Neural cell (in vitro differentiated cells): ENCODE data around the gene ATP2A2. TPM values are rescaled to one million over a fixed set of nuclear protein-coding genes. Genes with fewer than 3 reads are reported as not detected.
"Not testable (repeated sequence)": the region's sequence is repeated elsewhere in the genome, so short reads cannot be mapped to it uniquely, and the experiment has no call there.

Experiments used
- H2AFZ ChIP-seq: fragments of 200-600, 300-800 bp; sonication (generic), shearing (Covaris generic); 2 replicates; pipeline ENCODE4 v1.6.0; 2014; ENCODE audit warnings: low read depth, mild to moderate bottlenecking, antibody characterized with exemption, low read length, moderate library complexity
- H3F3A ChIP-seq: fragments of 200-600 bp; shearing (Covaris generic); 2 replicates; pipeline ENCODE4 v1.6.1; 2016; ENCODE audit warnings: mild to moderate bottlenecking, moderate library complexity, mixed read lengths, antibody characterized with exemption, low read length; ENCODE audit not compliant: insufficient read depth, poor library complexity, severe bottlenecking
- H3K27ac ChIP-seq: fragments of 200-600, 300-800 bp; sonication (generic), shearing (Covaris generic); 2 replicates; pipeline ENCODE4 v1.5.1; 2014; ENCODE audit warnings: mild to moderate bottlenecking, low read length, moderate library complexity
- H3K27me3 ChIP-seq: fragments of 300-800, 200-600 bp; sonication (generic), shearing (Covaris generic); 2 replicates; pipeline ENCODE4 v1.6.0; 2014; ENCODE audit warnings: mild to moderate bottlenecking, low read depth, low read length, moderate library complexity; ENCODE audit not compliant: insufficient read depth
- H3K36me3 ChIP-seq: fragments of 300-800, 200-600 bp; sonication (generic), shearing (Covaris generic); 2 replicates; pipeline ENCODE4 v1.5.1; 2014; ENCODE audit warnings: mild to moderate bottlenecking, antibody characterized with exemption, low read length, moderate library complexity; ENCODE audit not compliant: insufficient read depth
- H3K4me2 ChIP-seq: fragments of 300-800, 200-600 bp; sonication (generic), shearing (Covaris generic); 2 replicates; pipeline ENCODE4 v1.6.0; 2014; ENCODE audit warnings: mild to moderate bottlenecking, low read length
- H3K4me3 ChIP-seq: fragments of 300-800, 200-600 bp; sonication (generic), shearing (Covaris generic); 2 replicates; pipeline ENCODE4 v1.5.1; 2014; ENCODE audit warnings: mild to moderate bottlenecking, low read length, moderate library complexity
- H3K79me2 ChIP-seq: fragments of 200-600 bp; shearing (Covaris generic); replicated peaks from 2 replicates; pipeline ENCODE4 v1.6.0; 2014; ENCODE audit warnings: mild to moderate bottlenecking, low read length, moderate library complexity; ENCODE audit not compliant: insufficient read depth
- H3K9ac ChIP-seq: fragments of 300-800, 200-600 bp; sonication (generic), shearing (Covaris generic); 2 replicates; pipeline ENCODE4 v1.6.1; 2016; ENCODE audit warnings: mild to moderate bottlenecking, low read length, mixed read lengths
- H3K9me2 ChIP-seq: fragments of 200-600 bp; shearing (Covaris generic); 2 replicates; pipeline ENCODE4 v1.6.1; 2016; ENCODE audit warnings: mild to moderate bottlenecking, low read length, mixed read lengths; ENCODE audit not compliant: insufficient read depth
- H3K9me3 ChIP-seq: fragments of 200-600, 300-800 bp; sonication (generic), shearing (Covaris generic); 2 replicates; pipeline ENCODE4 v1.6.1; 2016; ENCODE audit warnings: mild to moderate bottlenecking, mixed run types, low read length, moderate library complexity, mixed read lengths
- H4K20me1 ChIP-seq: fragments of 200-600 bp; shearing (Covaris generic); 2 replicates; pipeline ENCODE4 v1.6.1; 2016; ENCODE audit warnings: mild to moderate bottlenecking, mixed run types; ENCODE audit not compliant: insufficient read depth
- CTCF ChIP-seq: fragments of 450-650 bp; IDR thresholded peaks from 2 replicates; pipeline ENCODE4 v1.5.1; 2014; ENCODE audit warnings: antibody characterized with exemption, mild to moderate bottlenecking, moderate library complexity; ENCODE audit not compliant: poor library complexity, severe bottlenecking
- EZH2 ChIP-seq: fragments of 200-600, 300-800 bp; shearing (Covaris generic), sonication (generic); IDR thresholded peaks from 2 replicates; pipeline ENCODE4 v1.6.1; 2014; ENCODE audit warnings: antibody characterized with exemption, low read length, borderline replicate concordance, mild to moderate bottlenecking; ENCODE audit not compliant: insufficient read depth, poor library complexity, severe bottlenecking
- MXI1 ChIP-seq: fragments of 450-650 bp; conservative IDR thresholded peaks from 2 replicates; pipeline ENCODE4 v1.6.1; 2014; ENCODE audit warnings: antibody characterized with exemption, mild to moderate bottlenecking; ENCODE audit not compliant: poor library complexity, severe bottlenecking
- POLR2AphosphoS5 ChIP-seq: IDR thresholded peaks from 2 replicates; pipeline ENCODE4 v1.6.1; 2012
- RAD21 ChIP-seq: fragments of 450-650 bp; conservative IDR thresholded peaks from 2 replicates; pipeline ENCODE4 v1.6.1; 2014; ENCODE audit warnings: antibody characterized with exemption, mild to moderate bottlenecking, moderate library complexity
- REST ChIP-seq: IDR thresholded peaks from 2 replicates; pipeline ENCODE4 v1.6.1; 2012; ENCODE audit warnings: borderline replicate concordance
- SMC3 ChIP-seq: fragments of 450-650 bp; conservative IDR thresholded peaks from 2 replicates; pipeline ENCODE4 v1.6.1; 2014; ENCODE audit warnings: antibody characterized with exemption, mild to moderate bottlenecking, moderate library complexity; ENCODE audit not compliant: poor library complexity
- TAF1 ChIP-seq: IDR thresholded peaks from 2 replicates; pipeline ENCODE4 v1.6.1; 2012; ENCODE audit warnings: low read depth
- polyA plus RNA-seq: library from polyadenylated mRNA; depleted of rRNA; stranded (reverse); fragments of >200 nt; gene quantifications from 2 replicates; pipeline ENCODE4 v1.2.3, GENCODE V29; 2014

ATP2A2 gene
- polyA plus RNA-seq, 1 donor from 2014 or later, result 49.0 TPM

- H3K9ac ChIP-seq, result no peak overlapping the region
- H3K36me3 ChIP-seq, result no peaks in the 10 kb centered on the region
- H2AFZ ChIP-seq, result no peak overlapping the region
- H4K20me1 ChIP-seq, result no peaks in the 10 kb centered on the region
- H3K9me3 ChIP-seq, result no peaks in the 10 kb centered on the region
- TF ChIP-seq MXI1, result no peak
- no peak for TF ChIP-seq SMC3
- TF ChIP-seq REST, result no peak
- no peak for TF ChIP-seq EZH2
- H3K4me3 ChIP-seq, result no peak overlapping the region
- H3K4me2 ChIP-seq, result no peak overlapping the region
- no peaks in the 10 kb centered on the region for H3K27me3 ChIP-seq
- H3K79me2 ChIP-seq, result no peaks in the 10 kb centered on the region
- H3K9me2 ChIP-seq, result no peaks in the 10 kb centered on the region
- H3F3A ChIP-seq, result no peaks in the 10 kb centered on the region
- H3K27ac ChIP-seq, result no peak overlapping the region
Measured at GRCh38 chr12:110253176-110253575, 27.9 kb upstream of the ATP2A2 start.

- Histone ChIP-seq H3K36me3 (no peaks in the 10 kb centered on the region), H3K4me2 (no peak overlapping the region), H3K27me3 (no peaks in the 10 kb centered on the region), H3F3A (no peaks in the 10 kb centered on the region), H3K27ac (no peak overlapping the region), H3K9me2 (no peaks in the 10 kb centered on the region), H3K9ac (no peak overlapping the region), H3K4me3 (no peak overlapping the region), H2AFZ (no peak overlapping the region), H3K9me3 (no peaks in the 10 kb centered on the region), H4K20me1 (no peaks in the 10 kb centered on the region), H3K79me2 (no peaks in the 10 kb centered on the region)
- TF ChIP-seq TAF1 (no peak), MXI1 (no peak), REST (no peak), CTCF (no peak), RAD21 (no peak), POLR2AphosphoS5 (no peak)
Measured at GRCh38 chr12:110254971-110255540, 26.0 kb upstream of the ATP2A2 start.

GRCh38 chr12:110255890-110256456 is 25.1 kb upstream of the ATP2A2 start:
- not testable (repeated sequence) for H3K36me3 ChIP-seq, H3K27me3 ChIP-seq, H3K4me2 ChIP-seq, H3K79me2 ChIP-seq, H3K27ac ChIP-seq, H2AFZ ChIP-seq, H3F3A ChIP-seq, H3K9me2 ChIP-seq, H3K9me3 ChIP-seq, H3K4me3 ChIP-seq, H4K20me1 ChIP-seq, H3K9ac ChIP-seq
